GM12873 (cell line): ENCODE measurements around the gene ARSI.

ENCODE experiments used
- CTCF ChIP-seq: IDR thresholded peaks from 2 replicates; pipeline ENCODE4 v1.5.1; 2012; ENCODE audit warnings: low read depth, mild to moderate bottlenecking, moderate library complexity, low read length, control low read depth; ENCODE audit not compliant: insufficient read depth; ENCODE audit errors: missing control alignments

Gene ARSI

GRCh38 chr5:150326707-150327106 lies 24.0 kb upstream of the ARSI start:
- TF ChIP-seq CTCF = no peak

GRCh38 chr5:150325426-150325825 lies 22.7 kb upstream of the ARSI start:
- TF ChIP-seq CTCF = no peak

GRCh38 chr5:150323819-150324218 lies 21.1 kb upstream of the ARSI start:
- no peak for TF ChIP-seq CTCF

GRCh38 chr5:150323092-150323491 lies 20.4 kb upstream of the ARSI start:
- no peak for TF ChIP-seq CTCF

- no peak for TF ChIP-seq CTCF
These were observed 19.5 kb upstream of the ARSI start for GRCh38 chr5:150322202-150322601.

GRCh38 chr5:150321784-150322183 lies 19.1 kb upstream of the ARSI start:
- no peak for TF ChIP-seq CTCF

- no peak for TF ChIP-seq CTCF
These were observed 18.5 kb upstream of the ARSI start for GRCh38 chr5:150321211-150321610.

GRCh38 chr5:150320044-150320613 lies 17.4 kb upstream of the ARSI start:
- TF ChIP-seq CTCF = no peak
